Caco-2 (cell line): ENCODE measurements around the gene CAPN5. TPM values are rescaled to one million over a fixed set of nuclear protein-coding genes. Genes with fewer than 3 reads are reported as not detected.

Experiments
- BruUV-seq: library from RNA; stranded (reverse); fragments of 400-500 nt; replicated peaks from 2 replicates; lab custom pipeline; 2021; lab: Mats Ljungman, UMichigan
- CTCF ChIA-PET: fragments of 300-600 bp; sonication (Branson Sonifier 250); formaldehyde crosslinking; loops from one replicate; lab custom pipeline; 2022; ENCODE audit warnings: antibody characterized with exemption; lab: Charles Lee
- POLR2A ChIA-PET: fragments of 300-600 bp; sonication (Branson Sonifier 250); formaldehyde crosslinking; loops from one replicate; lab custom pipeline; 2022; ENCODE audit warnings: antibody characterized with exemption; lab: Charles Lee
- DNase-seq, 2 experiments: peaks; one replicate each; pipeline versions ENCODE4 v3.0.0 to v3.0.0-alpha.2; 2020 to 2022
- H3K27me3 ChIP-seq: replicated peaks from 2 replicates; pipeline ENCODE4 v1.6.0; 2011; ENCODE audit warnings: low read length; ENCODE audit not compliant: control insufficient read depth, insufficient read depth
- H3K36me3 ChIP-seq: 2 replicates; pipeline ENCODE4 v1.5.1; 2011; ENCODE audit warnings: low read length; ENCODE audit not compliant: control insufficient read depth, insufficient read depth
- H3K4me1 ChIP-seq: fragments of 250-450 bp; sonication (Bioruptor Pico); 2 replicates; pipeline ENCODE4 v1.5.1; 2020; ENCODE audit warnings: mild to moderate bottlenecking
- H3K4me3 ChIP-seq: 2 replicates; pipeline ENCODE4 v1.5.1; 2011; ENCODE audit warnings: low read depth, mild to moderate bottlenecking, control low read depth, low read length
- H3K9me3 ChIP-seq: fragments of 250-450 bp; sonication (Bioruptor Pico); 2 replicates; pipeline ENCODE4 v1.5.1; 2020; ENCODE audit warnings: mild to moderate bottlenecking, moderate library complexity
- H3K27ac Mint-ChIP-seq: one replicate; pipeline ENCODE4 v1.8.0; 2022; ENCODE audit warnings: mixed read lengths; ENCODE audit not compliant: unreplicated experiment
- H3K27me3 Mint-ChIP-seq: one replicate; pipeline ENCODE4 v1.8.0; 2022; ENCODE audit warnings: mixed read lengths; ENCODE audit not compliant: insufficient read depth, unreplicated experiment
- H3K36me3 Mint-ChIP-seq: one replicate; pipeline ENCODE4 v1.8.0; 2022; ENCODE audit warnings: mild to moderate bottlenecking, mixed read lengths; ENCODE audit not compliant: insufficient read depth, unreplicated experiment
- H3K4me1 Mint-ChIP-seq: one replicate; pipeline ENCODE4 v1.8.0; 2022; ENCODE audit warnings: low read depth, mixed read lengths; ENCODE audit not compliant: unreplicated experiment
- H3K4me3 Mint-ChIP-seq: one replicate; pipeline ENCODE4 v1.8.0; 2022; ENCODE audit warnings: mild to moderate bottlenecking, moderate library complexity, mixed read lengths; ENCODE audit not compliant: unreplicated experiment
- H3K9me3 Mint-ChIP-seq: one replicate; pipeline ENCODE4 v1.8.0; 2022; ENCODE audit warnings: mixed read lengths; ENCODE audit not compliant: unreplicated experiment
- CTCF ChIP-seq, 2 experiments: fragments of 200-600 bp in 1 of 2; IDR thresholded peaks; 1 replicate in 1 of 2; 2 replicates in 1 of 2; pipeline versions ENCODE4 v1.5.1 to v1.8.0; 2011 to 2022; ENCODE audit warnings: antibody characterized with exemption in 1 of 2, control low read depth in 1 of 2, inconsistent platforms in 1 of 2, low read depth in 1 of 2, low read length in 1 of 2, mild to moderate bottlenecking in 1 of 2, moderate library complexity in 1 of 2; ENCODE audit not compliant: insufficient read depth in 1 of 2, severe bottlenecking in 1 of 2, unreplicated experiment in 1 of 2
- intact Hi-C: fragments of 100-400 bp; cut with micrococcal nuclease; formaldehyde crosslinking; loops from one replicate; pipeline ENCODE4 v1.10.0; 2022; ENCODE audit not compliant: unreplicated experiment
- total RNA-seq: library from RNA; stranded (reverse); gene quantifications from 2 replicates; pipeline ENCODE4 v1.2.3, GENCODE V29; 2022

CAPN5 gene
- total RNA-seq, 1 experiment from 2014 or later, result 21.2 TPM

GRCh38 chr11:77020734-77021133, 46.0 kb upstream of the CAPN5 start:
- ChIA-PET POLR2A (interaction anchor here (0.6 kb wide), 1 partner anchor 55 kb away, joined by 3 read pairs; no protein-coding TSS in a partner anchor), CTCF (interaction anchor here (0.5 to 1.8 kb wide), 5 partner anchors 25 to 299 kb away, joined by 3 to 7 read pairs (median 3); no protein-coding TSS in a partner anchor)
- no peaks in the 10 kb centered on the region for H3K9me3 ChIP-seq
- H3K4me1 ChIP-seq, result peaks cover 7% of the 10 kb centered on the region
- intact Hi-C loops, result no loop called here
- Mint-ChIP-seq H3K9me3 (no peaks in the 10 kb centered on the region), H3K27me3 (no peaks in the 10 kb centered on the region), H3K4me1 (peaks cover 19% of the 10 kb centered on the region), H3K36me3 (peaks cover 8% of the 10 kb centered on the region), H3K4me3 (no peak overlapping the region), H3K27ac (no peak overlapping the region)
- no peaks in the 10 kb centered on the region for H3K36me3 ChIP-seq
- no peak for DNase-seq
- no peak overlapping the region for H3K4me3 ChIP-seq
- no peak for TF ChIP-seq CTCF (IDR thresholded peaks at IDR 0.05; ENCODE audit: insufficient read depth in 1 of 2, low read depth in 1 of 2, low read length in 1 of 2, severe bottlenecking in 1 of 2, unreplicated experiment in 1 of 2)
- H3K27me3 ChIP-seq, result no peaks in the 10 kb centered on the region
- no TSS peak for BruUV-seq

GRCh38 chr11:77024745-77025144, 42.0 kb upstream of the CAPN5 start:
- no peak overlapping the region for H3K4me3 ChIP-seq
- Mint-ChIP-seq H3K9me3 (no peaks in the 10 kb centered on the region), H3K4me1 (peaks cover 19% of the 10 kb centered on the region), H3K27me3 (no peaks in the 10 kb centered on the region), H3K27ac (no peak overlapping the region), H3K4me3 (no peak overlapping the region), H3K36me3 (no peaks in the 10 kb centered on the region)
- POLR2A ChIA-PET, result no interaction called here
- H3K36me3 ChIP-seq, result no peaks in the 10 kb centered on the region
- no peaks in the 10 kb centered on the region for H3K9me3 ChIP-seq
- intact Hi-C loops, result no loop called here
- no peak for TF ChIP-seq CTCF (IDR thresholded peaks at IDR 0.05; ENCODE audit: insufficient read depth in 1 of 2, low read depth in 1 of 2, low read length in 1 of 2, severe bottlenecking in 1 of 2, unreplicated experiment in 1 of 2)
- no peak for DNase-seq
- no peaks in the 10 kb centered on the region for H3K27me3 ChIP-seq
- CTCF ChIA-PET, result interaction anchor here (1.2 kb wide), 1 partner anchor 77 kb away, joined by 3 read pairs; no protein-coding TSS in a partner anchor
- BruUV-seq, result no TSS peak
- peaks cover 25% of the 10 kb centered on the region for H3K4me1 ChIP-seq

- no peak overlapping the region for H3K27ac Mint-ChIP-seq
- TF ChIP-seq CTCF (IDR thresholded peaks at IDR 0.05; ENCODE audit: insufficient read depth in 1 of 2, low read depth in 1 of 2, low read length in 1 of 2, severe bottlenecking in 1 of 2, unreplicated experiment in 1 of 2), result no peak
- H3K36me3 Mint-ChIP-seq, result no peaks in the 10 kb centered on the region
- CTCF ChIA-PET, result interaction anchor here (1.2 to 1.4 kb wide), 2 partner anchors 63 to 65 kb away, joined by 4 read pairs; no protein-coding TSS in a partner anchor
- Histone ChIP-seq H3K9me3 (no peaks in the 10 kb centered on the region), H3K4me3 (no peak overlapping the region), H3K4me1 (peaks cover 30% of the 10 kb centered on the region), H3K27me3 (no peaks in the 10 kb centered on the region), H3K36me3 (no peaks in the 10 kb centered on the region)
- H3K27me3 Mint-ChIP-seq, result no peaks in the 10 kb centered on the region
- no peaks in the 10 kb centered on the region for H3K9me3 Mint-ChIP-seq
- POLR2A ChIA-PET, result no interaction called here
- H3K4me1 Mint-ChIP-seq, result peaks cover 17% of the 10 kb centered on the region
- intact Hi-C loops, result no loop called here
- no TSS peak for BruUV-seq
- no peak for DNase-seq
- H3K4me3 Mint-ChIP-seq, result no peak overlapping the region
These were observed 40.5 kb upstream of the CAPN5 start for GRCh38 chr11:77026221-77026620.
